NCI-H748 treated with DMSO at 0.1 percent for 48 hours (cell line): ENCODE data around the gene PKP1.

ENCODE experiments used
- DNase-seq: peaks from one replicate; lab custom pipeline; 2025; lab: John Stamatoyannopoulos, UW

The PKP1 gene

GRCh38 chr1:201370500-201370899 is 87.2 kb downstream of the PKP1 start:
- DNase-seq: no peak

- no peak for DNase-seq
These were observed 88.0 kb downstream of the PKP1 start for GRCh38 chr1:201371276-201371675.

- DNase-seq: no peak
These were observed 88.5 kb downstream of the PKP1 start for GRCh38 chr1:201371792-201372191.

- peak; percentile 18 for DNase-seq
These were observed 91.1 kb downstream of the PKP1 start for GRCh38 chr1:201374364-201374763.

- no peak for DNase-seq
These were observed 91.9 kb downstream of the PKP1 start for GRCh38 chr1:201375169-201375568.

GRCh38 chr1:201376107-201376463 is 92.8 kb downstream of the PKP1 start:
- DNase-seq: no peak

- no peak for DNase-seq
These were observed 93.4 kb downstream of the PKP1 start for GRCh38 chr1:201376464-201377374.

- no peak for DNase-seq
These were observed 94.3 kb downstream of the PKP1 start, which contains the start of gene TNNT2 for GRCh38 chr1:201377611-201378092. TSS of gene TNNT2 (minus strand) at chr1:201377680. CDS start at chr1:201373254, 4,426 bp downstream.

- no peak for DNase-seq
These were observed 95.5 kb downstream of the PKP1 start for GRCh38 chr1:201378804-201379203.

GRCh38 chr1:201379733-201380242 is 96.5 kb downstream of the PKP1 start:
- DNase-seq: no peak

- DNase-seq: no peak
These were observed 97.8 kb downstream of the PKP1 start for GRCh38 chr1:201381130-201381529.
